Activated CD4-positive, alpha-beta T cell treated with anti-CD3 and anti-CD28 coated beads, Interleukin-2, amount 50 U/mL, for 48 hours (primary cell): ENCODE measurements around the gene STRADB.
A peak's percentile ranks its signal among the peaks of the same experiment; 100 is the strongest.
"Not testable (repeated sequence)": the region's sequence is repeated elsewhere in the genome, so short reads cannot be mapped to it uniquely, and the experiment has no call there.

Source experiments
- DNase-seq, 2 experiments: peaks; one replicate each; pipeline ENCODE4 v3.0.0-alpha.2; 2020

The STRADB gene

DNA sequence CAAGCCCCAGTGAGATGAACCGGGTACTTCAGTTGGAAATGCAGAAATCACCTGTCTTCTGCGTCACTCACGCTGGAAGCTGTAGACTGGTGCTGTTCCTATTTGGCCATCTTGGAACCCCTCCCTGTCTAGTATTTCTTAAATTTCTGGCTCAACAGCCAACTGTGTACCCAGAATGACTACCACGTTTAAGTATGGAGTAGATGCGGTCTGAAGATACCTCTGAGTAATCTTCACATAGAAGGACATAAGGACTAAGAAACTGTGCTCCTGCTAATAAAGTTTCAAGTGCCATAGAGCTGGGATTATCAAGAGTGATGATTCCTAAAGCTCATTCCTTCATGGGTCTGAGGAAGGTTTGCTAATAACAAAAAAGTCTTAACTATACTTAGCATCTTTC is 20.7 kb upstream of the STRADB start:
- DNase-seq = no peak

DNA sequence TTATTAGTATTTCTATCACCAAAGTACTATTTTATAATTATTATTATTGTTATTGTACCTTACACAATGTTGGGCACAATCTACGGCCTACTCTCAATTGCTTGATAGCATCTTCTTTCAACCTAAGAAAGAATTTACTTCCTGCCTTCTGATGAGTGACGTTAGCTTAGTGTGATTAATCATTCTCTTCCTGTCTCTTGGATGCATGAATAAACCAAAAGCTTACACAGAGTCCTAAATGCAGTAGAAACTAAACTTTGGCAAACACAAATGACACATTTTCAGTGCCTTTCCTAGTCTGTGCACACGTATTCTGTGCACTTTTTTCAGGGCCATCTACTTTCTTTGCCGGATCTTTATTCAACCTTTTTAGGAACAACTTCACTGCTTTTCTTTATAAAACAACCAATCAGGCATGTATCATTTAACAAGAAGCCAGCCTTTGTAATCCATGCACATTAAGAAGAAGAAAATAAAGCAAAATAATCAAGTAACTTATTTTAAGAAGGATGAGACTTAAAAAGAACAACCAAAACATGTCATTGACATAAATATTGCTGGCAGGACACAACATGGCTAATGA is 19.4 kb upstream of the STRADB start:
- DNase-seq = no peak

DNA sequence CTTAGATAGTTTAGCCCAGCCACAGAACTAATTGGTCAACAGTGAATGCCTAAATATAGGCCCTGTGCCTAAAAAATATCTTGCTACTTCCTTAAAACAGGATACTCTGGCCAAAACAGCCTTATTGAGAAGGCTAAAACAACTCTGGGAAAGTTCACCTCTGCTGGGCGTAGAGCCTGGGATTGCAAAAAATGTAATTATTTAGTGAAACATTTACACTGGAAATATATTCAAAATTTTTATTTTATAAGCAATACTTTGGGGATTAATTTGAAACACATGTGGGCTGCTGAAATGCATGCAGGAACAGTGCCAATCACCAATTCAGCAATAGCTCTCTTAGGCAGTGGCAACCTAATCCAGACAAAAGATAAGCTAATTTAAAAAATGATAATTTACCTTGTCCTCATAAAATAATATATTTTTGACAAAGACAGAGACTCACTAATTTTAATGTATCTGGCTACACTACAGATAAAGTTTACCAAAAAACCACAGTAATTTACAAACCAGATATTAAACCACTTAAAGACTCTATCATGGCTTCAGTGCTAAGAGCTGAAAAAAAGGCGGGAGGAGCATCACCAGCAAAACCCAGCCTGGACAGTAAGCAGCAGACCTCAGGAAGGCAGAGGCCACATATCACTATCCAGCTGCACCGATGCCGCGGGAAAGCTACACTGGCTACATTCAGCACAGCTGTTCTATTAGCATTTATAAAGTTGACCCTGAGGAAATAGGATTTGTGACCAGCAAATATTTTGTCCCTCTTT is 18.7 kb upstream of the STRADB start:
- DNase-seq = no peak

DNA sequence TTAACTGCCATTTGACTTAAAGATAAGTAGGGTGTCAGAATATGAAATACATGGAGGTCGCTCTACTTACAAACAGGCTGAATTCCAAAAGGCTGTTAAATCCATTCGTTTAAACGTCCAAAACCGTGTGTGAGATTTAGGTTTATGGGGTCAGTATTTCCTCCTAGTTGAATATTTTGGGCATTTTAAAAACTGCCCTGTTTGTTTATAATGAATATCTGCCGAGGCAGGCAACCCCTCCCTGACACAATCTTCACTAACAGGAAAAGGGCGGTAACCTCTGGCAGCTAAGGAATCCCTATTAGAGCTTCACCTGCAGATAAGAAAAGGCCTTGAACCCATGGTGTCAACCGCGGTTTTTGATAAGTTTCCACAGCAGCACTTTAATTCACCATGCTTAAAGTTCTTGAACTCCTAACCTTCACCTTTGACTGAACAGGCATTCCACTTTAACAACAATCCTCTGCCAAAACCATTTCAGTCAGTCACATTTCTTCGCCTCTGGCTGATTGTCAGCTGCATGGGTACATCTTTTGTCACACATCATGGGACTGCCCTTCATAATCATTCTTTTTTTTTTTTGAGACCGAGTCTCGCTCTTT is 18.0 kb upstream of the STRADB start:
- DNase-seq = no peak

DNA sequence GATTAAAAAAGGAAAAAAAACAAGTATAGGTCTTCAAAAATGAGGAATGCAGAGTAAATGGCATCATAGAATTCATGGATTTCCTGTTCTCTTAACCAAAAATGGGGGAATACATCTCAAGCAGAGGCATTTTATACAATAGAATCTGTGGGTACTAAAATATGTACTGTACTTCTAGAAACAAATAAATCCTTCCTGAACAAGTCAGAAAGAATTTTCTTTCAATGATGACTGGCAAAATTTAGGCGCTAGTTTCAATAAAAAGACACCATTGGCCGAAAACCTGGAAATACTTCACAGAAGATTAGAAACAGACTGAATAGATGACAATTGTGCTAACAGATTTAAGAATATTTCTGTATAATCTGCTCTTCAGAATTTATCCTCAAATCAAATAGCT is 15.4 kb upstream of the STRADB start:
- no peak for DNase-seq

DNA sequence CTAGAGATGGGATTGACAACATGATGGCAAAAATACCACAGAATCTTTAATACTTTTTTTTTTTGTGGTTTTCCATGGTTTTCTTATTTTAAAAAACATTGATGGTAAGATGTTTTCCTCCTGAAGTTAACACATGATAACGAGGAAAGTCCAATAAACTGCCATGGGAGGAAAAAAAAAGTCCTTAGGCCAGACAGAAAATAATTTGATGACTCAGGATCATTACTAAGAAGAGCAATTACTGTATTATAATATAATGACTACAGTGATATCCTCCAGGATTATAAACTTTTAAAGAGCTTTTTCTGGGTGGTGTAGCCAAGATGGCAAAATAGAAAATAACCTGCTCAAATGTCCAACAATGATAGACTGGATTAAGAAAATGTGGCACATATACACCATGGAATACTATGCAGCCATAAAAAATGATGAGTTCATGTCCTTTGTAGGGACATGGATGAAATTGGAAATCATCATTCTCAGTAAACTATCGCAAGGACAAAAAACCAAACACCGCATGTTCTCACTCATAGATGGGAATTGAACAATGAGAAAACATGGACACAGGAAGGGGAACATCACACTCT is 12.1 kb upstream of the STRADB start:
- DNase-seq = not testable (repeated sequence)

DNA sequence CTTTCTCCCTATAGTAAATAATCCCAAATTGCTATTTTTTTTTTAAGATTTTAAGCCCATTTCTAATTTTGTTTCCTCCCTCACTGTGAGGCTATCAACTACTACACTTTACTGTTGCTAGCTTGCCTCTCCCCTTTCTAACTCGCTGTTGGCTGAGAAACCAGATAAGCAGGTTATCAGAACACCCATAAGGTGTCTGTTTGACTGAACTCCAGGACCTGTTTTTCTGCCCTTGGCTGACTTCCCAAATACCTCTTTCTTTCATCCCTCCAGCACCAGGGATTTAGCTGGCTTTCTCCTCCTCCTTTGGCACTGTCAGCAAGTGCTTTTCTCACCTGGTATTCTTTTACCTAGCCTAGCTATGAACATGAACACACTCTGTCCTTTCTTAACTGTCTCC is 11.4 kb upstream of the STRADB start:
- no peak for DNase-seq

DNA sequence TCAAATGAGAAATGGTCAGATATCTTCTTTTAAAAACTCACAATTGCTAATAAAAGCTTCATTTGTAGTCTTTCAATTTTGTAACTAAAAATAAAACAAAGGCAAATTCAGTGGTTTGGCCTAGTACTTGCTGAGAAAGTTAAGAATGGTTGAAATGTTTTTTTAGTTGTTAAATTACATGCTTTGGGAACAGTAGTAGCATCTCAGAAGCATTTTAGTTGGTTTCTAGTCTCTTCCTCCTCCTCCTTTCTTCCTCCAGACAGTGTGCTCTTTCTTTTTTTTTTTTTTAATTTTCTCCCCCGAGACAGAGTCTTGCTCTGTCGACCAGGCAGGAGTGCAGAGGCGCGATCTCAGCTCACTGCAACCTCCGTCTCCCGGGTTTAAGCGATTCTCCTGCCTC is 10.1 kb upstream of the STRADB start:
- DNase-seq = no peak

DNA sequence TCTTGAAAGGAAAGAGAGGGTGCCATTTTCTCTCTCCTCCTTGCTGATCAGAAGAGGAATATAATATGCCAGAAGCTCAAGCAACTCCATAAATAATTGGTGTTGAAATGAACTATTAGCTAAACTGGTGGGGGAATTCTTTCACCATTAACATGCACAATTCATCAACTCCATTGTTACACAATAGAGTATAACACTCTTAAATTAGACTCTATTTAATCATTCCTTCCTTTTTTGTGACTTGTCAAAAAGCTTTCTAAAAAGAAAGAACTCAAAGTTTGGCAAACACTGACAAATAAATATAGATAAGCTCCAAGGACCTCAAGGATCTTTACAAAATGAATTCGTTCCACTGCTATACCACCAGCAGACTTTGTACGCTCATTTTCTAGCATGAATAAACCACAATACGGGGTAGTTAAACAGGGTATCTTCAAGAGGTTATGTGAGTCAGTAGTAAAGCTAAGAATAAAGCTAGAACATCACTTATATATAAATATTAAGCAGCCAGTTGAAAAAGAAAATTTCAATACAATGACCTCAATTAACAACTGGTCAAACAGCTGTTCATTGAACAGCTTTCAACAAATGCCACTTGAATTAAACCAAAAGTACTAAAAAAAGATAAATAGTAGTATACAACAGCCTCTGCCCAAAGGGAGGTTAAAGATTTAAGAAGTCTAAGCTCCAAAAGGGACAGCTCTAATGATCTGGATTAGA is 6.6 kb upstream of the STRADB start:
- DNase-seq = no peak

DNA sequence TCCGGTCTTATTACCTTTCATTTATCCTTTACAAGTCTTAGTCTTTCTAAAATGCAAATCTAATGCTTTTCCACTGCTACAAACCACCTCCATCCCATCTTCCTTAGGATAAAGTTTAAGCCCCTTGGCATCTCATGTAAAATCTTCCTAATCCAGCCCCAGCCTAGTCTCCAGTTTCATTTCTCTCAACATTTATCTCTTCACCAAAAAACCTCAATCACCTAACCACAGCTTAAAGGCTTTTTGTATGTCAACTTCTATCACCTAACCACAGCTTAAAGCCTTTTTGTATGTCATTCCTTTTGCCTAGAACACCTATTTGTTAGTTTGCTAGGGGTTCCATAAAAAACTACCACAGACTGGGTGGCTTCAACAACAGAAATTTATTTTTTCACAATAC is 4.5 kb upstream of the STRADB start:
- DNase-seq = no peak

DNA sequence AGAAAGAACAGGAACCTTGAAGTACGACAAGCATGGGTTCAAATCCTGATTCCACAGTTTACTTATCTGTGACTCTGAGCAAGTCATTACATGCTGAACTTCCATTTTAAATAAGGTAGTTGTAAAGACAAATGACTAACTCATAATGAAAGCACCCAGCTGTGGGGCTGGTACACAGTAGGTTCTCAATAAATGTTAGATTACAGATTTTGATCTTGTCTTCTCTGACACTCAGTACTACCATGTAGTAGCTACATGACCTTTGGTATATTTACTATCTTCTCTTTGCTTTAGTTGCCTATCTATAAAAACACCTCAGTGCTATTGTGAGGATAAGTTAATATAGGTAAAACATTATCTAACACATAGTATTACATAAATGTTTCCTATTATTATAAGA is 3.5 kb upstream of the STRADB start:
- no peak for DNase-seq

DNA sequence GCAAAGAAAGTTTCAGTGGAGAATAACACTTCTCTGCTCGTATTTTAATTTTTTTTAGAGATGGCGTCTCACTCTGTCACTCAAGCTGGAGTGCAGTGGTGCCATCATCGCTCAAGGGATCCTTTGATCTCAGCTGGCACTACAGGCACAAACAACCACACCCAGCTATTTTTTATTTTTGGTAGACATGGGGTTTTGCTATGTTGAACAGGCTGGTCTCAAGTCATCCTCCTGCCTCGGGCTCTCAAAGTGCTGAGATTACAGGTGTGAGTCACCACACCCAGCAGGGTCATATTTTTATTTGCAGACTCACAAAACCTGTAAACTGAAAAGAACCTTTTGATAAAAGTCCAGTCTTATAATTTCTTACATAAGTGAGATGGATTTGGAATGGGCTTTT is 2.8 kb upstream of the STRADB start:
- peak in 1 of 2 experiments; percentile 28 for DNase-seq

DNA sequence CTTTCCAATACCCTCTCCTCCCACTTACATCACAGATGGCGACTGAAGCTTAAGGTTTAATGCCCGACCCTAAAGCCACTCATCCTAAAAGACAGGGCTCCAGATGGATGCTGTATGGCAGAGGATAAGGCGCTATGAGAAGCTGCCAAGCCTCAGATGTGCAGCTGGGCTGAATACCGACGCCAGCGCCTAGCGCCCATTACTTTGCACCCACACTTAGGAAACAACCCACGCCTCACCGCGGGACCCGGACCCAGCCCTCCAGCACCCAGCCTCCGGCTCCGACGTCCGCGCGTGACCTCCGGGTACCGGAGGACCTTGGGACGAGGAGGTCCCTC is 617 bp upstream of the STRADB start:
- no peak for DNase-seq

DNA sequence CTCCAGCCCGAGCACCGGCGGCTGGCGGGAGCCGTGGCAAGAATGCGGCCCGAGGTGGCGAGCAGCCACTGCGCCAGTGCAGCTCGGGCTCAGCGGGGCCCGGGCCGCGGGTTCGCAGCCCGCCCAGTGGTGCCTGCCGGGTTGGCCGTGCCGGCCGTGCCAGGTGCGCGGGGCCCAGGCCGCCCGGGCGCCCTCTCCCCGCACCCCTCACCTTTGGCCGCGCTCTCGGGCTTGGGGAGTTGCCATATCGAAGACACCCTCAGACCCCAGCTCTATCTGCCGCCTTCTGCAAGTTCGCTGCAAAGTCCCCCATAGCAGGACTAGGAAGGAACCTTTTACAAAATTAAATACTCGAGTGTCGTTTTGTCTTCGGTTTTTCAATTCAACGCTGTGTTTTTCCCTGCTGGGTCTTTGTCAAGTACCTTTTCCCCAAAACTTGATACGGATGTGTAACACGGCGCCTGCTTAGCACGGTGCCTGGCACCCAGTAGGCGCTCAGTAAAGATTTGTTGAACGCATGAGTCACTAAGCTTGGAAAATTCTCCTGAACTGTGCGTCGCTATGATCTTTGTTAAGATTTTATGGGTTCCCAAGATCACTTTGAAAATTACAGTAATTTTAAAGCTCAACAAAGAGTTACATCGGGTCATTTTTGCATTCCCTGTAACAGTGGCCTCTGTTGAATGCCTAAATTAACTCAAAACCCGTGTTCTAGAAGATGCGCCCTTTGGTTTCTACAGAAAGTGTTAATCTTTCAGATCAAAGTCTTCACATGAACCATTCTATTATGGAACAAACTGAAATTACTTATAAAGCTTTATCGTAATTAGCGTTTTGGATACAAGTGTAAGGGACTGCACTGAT is 750 bp downstream of the STRADB start:
- no peak for DNase-seq

DNA sequence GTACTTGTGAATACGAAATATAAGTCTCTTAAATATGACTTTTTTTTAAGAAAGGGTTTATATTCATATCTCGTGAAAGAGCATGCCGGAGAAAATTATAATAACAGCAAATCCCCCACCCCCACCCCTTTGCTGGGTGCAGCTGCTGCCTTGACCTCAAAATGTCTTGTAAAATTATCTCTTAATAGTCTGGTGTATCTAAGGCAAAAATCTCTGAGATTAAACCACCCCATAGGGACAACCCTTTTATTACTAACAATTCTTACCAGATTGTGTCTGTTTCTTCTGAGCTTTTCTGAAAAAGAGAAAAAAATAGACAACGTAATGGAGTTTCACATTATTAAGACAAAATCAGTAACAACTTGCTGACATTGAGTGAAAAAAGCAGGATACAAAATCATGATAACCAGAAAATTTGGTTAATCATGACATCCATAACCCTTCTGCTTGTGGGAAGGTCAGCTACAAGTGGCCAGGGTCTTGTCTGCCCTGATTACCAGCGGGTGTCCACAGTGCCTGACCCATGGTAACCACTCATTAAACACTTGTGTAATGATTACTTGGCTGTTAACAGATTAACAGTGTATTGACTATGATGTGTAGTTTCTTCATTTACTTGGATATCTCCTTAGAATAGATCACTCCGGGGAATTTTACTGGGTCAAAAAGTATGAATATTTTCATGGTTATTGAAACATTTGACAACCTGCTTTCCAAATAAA is 1.5 kb downstream of the STRADB start:
- DNase-seq = no peak

DNA sequence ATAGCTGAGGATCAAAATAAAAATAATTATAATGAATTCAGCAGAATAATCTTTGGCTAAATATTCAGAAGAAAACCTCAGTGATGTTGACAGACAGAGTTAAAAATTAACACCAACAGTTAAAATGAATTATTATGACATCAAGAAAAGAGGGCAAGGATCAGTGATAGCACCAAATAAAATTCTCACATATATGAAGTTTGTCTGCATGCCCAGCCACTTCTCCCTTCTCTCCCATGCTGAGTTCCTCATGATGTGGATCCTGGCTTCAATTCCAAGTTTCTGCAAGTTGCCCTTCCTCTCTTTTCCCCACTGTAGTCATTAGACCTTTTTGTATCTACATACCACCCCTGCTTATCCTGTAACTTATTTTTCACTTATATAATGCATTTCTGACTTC is 6.8 kb downstream of the STRADB start:
- no peak for DNase-seq

DNA sequence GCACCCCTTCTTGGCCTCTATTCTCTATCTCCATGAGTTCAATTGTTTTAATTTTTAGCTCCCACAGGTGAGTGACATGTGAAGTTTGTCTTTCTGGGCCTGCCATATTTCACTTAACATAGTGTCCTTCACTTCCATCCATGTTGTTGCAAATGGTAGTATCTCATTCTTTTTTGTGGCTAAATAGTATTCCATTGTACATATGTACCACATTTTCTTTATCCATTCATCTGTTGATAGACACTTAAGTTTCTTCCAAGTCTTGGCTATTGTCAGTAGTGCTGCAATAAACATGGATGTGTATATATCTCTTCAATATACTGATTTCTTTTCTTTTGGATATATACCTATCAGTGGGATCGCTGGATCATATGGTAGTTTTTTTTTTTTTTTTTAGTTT is 9.0 kb downstream of the STRADB start:
- no peak for DNase-seq

DNA sequence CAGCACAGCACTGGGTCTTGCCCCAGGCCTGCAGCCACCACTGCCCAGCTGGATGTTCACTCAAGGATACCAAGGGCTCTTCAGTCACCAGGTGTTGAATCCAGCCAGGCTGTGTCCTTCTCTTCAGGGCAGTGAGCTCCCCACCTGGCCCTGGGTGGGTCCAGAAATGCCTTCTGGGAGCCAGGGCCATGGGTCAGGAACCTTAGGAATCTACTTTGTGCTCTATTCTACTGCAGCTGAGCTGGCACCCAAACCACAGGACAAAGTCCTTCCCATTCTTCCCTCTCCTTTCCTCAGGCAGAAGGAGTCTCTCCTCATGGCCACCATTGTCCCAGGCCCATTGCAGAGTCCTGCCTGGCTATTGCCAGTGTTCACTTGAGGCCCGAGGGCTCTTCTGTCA is 13.0 kb downstream of the STRADB start:
- no peak for DNase-seq

DNA sequence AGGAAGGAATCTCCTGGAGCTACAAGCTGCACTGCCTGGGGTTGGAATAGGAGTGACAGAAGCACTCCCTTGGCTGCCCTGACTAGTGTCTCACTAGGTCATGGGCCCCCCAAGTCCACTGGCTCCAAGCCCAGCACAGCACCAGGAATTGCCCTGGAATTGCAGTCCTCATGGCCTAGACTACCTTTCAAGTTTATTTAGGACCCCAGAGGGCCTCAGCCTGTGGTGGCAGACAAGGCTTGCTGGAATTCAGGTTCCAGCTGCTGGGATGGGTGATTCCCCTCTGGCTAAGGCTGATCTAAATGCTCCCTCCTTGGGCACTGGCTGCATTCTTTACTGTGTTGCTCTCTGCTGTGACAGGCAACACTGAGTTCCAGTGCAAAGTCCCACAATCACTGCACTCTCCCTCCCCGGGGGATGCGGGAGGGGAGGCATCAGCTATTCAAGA is 14.0 kb downstream of the STRADB start:
- DNase-seq = no peak

DNA sequence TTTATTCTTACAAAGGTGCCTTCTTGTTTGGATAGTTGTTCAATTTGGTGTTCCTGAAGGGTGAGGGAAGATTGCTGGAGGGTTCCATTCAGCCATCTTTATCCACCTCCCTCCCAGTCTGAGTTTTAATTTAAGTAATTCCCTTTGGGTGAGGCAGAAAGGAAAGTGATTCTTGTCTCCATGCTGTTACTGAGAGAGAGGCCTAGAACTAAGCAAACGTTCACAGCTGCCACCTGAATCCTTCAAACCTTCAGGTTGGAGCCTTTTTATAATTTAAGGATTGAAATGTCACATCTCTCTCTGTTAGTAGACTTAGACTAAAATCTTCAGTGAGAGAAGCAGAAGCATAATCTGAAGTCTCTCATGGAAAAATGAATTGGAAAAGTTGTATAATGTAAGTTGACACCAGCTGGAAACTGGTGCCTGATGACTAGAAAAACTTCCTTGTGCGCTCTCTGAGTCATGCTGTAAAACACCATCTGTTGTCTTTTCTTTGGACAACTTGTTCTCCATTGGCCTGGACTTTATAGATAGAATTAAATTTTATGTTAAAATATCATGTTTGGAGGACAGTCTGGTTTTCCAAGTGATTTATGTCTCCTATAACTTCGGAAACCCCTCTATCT is 14.6 kb downstream of the STRADB start:
- DNase-seq = no peak

DNA sequence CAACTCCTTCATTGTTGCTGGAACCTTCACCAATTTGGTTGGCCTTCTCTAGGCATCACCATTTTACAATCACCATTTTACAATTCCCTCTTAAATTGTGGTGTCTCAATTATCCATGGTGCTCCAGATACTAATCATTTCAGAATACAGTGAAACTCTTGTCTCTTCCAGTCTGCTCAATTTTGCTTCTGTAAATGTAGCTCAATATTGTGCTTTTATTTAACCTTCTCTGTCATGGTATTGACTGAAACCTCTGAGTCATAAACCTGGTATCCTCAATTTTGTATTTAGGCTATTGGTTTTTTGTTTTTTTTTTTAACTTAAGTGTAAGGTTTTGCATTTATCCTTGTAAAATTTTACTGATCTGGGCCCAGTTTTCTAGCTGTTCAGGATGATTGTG is 16.1 kb downstream of the STRADB start:
- no peak for DNase-seq
